Middle frontal gyrus (tissue), 1 donor: ENCODE data around the gene LIG1.

Experiments
- DNase-seq: peaks from one replicate; pipeline ENCODE4 v3.0.0-alpha.2; 2015; ENCODE audit warnings: low spot score; ENCODE audit errors: extremely low spot score

LIG1 gene

DNA sequence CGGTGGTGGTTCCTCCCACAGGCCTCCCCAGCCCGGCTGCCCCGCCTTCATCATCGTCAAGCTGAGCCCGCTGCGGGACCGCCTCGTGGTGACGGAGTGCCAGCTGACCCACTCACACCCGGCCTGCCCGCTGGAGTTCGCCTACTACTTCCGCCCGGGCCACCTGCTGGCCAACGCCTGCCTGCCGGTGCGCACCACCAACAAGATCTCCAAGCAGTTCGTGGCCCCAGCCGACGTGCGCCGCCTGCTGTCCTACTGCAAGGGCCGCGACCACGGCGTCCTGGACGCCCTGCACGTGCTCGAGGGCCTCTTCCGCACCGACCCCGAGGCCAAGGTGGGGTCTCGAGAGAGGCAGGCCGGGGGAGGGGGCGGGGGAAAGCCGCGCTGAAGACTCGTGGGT lies 12.3 kb upstream of the LIG1 start:
- DNase-seq: no peak

- no peak for DNase-seq
Observed at GRCh38 chr19:48181505-48181904, 11.4 kb upstream of the LIG1 start.

GRCh38 chr19:48176226-48176625 lies 6.1 kb upstream of the LIG1 start:
- DNase-seq: no peak

DNA sequence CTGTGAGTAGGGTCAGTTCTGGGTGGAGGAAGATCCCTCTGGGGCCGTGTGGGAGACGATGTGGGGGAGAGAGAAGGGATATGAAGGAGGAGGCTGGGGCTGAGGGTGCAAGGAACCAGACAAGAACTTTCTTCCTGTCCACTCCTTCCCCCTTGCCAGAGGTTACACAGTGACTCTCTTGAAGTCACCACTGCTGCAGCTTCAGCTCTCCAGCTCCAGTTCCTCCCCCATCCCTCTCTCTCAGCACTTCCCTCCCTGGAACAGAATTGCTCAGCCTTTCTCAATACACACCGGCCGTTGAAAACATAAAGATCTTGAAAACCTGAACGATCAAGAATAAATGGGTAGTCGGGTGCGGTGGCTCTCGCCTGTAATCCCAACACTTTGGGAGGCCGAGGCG lies 5.4 kb upstream of the LIG1 start:
- no peak for DNase-seq

DNA sequence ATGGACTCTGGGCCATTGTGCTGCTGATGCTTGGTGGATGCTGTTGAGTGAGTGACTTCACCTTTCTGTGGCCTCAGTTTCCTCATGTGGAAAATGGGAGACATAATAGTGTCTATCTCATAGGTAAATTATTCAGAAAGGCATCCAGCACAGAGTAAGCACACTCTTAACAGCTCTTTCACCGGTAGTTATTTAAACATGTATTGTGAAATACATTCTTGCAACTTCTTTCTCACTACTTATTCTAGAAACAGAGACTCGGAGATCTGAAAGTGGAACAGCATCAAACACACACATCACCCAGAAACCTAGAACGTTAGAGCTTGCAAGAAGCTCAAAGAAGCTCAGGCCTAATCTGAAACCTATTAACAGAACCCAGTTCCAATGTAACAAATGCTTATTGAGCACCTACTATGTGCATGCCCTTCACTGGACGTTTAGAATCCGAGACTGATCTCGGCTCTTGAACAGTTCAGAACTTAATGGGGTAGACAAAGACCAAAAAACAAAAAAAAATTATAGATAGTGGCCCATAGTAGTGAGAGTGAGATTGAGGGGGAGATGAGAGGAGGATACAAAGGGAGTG lies 4.4 kb upstream of the LIG1 start:
- DNase-seq: no peak

GRCh38 chr19:48171710-48172109 lies 1.6 kb upstream of the LIG1 start:
- DNase-seq: no peak

DNA sequence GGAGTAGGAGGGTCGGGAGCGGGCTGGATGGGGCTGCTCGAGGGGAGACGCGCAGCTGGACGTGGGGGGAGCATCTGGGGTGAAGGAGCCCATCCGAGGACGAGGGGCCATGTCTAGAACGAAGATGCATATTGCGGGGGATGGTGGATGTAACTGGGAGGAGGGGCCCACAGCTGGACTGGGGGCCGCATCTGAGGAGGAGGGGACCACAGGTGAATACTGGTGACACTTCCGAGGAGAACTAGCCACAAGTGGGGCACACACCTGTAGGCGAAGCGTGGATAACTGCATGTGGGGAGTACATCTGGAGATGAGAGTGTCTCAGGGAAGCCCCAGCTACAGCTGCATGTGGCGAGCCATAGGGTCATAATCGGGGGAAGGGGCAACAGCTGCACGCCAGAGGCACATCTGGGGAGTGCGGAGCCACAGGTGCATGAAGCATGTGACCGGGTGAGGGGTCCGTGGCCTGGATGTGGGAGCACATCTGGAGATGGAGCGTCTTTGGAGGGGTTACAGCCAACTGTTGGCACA lies 738 bp upstream of the LIG1 start:
- no peak for DNase-seq

GRCh38 chr19:48169578-48169938 lies 586 bp downstream of the LIG1 start:
- DNase-seq: no peak

DNA sequence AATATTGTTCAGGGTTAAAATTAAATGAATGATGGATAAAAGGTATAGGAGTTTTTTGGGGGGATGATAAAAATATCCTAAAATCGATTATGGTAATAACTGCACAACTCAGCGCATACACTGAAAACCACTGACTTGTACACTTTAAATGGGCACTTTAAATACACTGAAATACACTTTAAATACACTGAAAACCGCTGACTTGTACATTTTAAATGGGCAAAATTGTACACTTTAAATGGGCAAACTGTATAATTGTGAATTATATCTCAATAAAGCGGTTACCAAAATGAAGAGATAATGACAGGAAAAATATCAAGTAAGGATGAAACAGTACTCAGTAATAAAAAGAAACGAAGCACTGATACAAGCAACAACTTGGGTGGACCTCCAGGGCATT lies 1.5 kb downstream of the LIG1 start:
- DNase-seq: no peak

- no peak for DNase-seq
Observed at GRCh38 chr19:48158210-48158790, 11.8 kb downstream of the LIG1 start.

GRCh38 chr19:48154003-48154402 lies 16.1 kb downstream of the LIG1 start:
- DNase-seq: no peak

DNA sequence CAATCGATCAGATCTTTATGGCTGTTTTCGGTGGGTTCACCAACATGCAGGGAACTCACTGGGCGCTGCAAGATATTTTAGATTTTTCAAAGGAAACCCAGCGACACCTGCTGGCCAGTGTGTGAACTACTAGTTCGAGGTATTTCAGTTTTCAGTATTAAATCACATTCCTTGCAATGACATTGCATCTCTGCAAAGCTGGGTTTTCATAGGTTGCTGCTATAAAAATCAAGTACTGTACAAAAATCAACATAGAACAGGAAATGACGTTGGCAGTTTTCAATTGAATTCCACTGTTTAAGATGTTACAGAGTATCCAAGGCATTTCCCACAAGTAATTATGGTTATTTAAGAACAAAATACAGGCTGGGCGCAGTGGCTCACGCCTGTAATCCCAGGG lies 17.6 kb downstream of the LIG1 start:
- DNase-seq: peak; percentile 72

DNA sequence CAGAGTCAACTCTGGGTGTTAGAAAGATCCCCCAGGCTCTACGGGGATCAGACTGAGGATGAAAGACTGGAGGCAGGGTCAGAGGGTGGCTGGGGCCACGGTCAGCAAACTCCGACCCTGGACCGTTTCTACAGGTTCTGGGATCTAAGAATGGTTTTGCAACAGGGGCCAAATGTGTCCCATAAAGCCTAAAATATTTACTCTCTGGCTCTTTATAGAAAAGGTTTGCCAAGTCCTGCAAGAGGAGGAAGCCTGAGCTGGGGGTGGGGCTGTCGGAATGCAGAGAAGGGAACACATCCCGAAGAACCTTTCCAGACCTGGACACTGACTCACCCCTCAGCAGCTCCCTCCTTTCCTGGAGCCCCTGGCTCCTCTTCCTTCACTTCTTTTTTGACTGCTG lies 20.7 kb downstream of the LIG1 start:
- DNase-seq: no peak

GRCh38 chr19:48148576-48148975 lies 21.6 kb downstream of the LIG1 start:
- no peak for DNase-seq

DNA sequence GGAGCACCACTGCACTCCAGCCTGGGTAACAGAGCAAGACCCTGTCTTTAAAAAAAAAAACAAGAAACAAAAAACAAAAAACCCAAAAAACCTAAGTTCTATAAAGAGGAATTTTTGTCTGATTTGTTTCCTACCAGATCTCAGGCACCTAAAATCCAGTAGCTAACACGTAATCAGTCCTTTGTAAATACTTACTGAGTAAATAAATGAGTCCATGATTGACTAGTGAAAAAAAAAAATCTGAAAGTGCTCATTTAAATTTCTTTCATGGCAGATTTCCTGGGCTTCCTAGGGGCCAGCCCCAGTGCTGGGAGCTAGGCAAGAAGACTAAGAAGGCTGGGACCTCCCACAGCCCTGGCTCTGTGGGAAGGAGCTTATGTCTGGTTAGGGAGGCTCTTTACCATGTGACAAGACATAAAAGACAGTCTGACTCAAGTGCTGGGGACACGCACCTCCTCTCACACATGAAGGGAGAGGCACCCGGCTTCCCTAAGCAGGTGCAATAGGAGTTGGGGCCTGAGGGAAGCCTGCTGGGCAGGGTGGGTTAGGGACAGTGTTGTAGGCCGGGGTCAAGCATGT lies 22.5 kb downstream of the LIG1 start:
- DNase-seq: no peak

DNA sequence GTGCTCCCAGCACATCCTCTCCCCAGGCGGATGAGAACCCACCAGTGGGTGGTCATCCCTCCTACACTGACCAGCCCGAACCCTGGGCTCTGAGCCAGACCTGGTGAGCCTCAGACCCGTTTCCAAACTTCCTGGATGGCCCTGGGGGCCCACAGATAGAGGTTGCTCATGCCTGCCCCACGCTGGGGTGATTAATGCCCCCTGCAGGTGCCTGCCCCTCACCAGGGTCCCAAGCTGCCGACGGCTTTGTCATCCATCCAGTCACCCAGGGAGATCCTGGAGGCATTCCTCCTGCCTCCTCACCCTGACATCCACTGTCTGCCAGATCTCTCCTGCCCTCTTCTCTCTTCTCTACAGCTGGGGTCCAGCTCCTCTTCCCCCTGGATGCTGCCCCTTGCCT lies 31.1 kb downstream of the LIG1 start:
- no peak for DNase-seq

GRCh38 chr19:48137411-48137810 lies 32.7 kb downstream of the LIG1 start:
- no peak for DNase-seq

GRCh38 chr19:48136547-48136946 lies 33.6 kb downstream of the LIG1 start:
- no peak for DNase-seq

GRCh38 chr19:48135411-48135810 lies 34.7 kb downstream of the LIG1 start:
- DNase-seq: no peak

DNA sequence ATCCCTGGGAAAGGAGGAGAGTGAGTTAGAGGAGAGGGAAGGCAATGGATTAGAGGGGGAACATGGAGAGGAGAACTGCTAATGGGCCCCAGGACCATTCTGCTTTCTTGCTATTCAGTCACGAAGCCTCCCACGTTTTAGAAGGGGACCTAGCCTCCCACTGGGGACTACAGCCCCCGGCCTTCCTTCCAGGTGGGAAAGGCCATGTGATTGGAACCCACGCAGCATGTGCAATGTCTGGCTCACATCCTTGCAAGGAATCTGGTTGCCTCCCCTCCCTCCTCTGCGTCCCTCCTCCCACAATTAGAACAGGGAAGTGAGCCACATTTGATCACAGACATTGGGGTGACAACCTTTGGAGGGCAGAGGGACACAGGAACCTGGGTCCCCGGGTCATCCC lies 37.0 kb downstream of the LIG1 start:
- DNase-seq: no peak

DNA sequence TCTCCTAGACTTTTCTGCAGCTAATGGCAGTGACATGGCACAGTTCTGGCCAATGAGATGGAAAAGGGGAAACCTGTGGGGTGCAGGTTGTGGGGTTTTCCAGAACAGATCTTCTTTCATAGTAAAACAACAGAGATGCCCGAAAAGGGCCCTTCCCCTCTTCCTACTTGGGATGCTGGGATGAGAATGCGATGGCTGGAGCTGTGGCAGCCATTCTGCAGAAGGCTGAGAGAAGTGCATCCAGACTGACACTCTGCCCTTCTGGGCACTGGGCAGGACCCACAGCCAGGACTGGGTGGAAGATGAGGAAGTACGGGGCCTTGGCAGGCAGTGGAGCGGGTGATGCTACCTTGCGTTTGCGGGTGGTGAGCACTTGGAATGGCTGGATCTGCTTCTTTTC lies 42.6 kb downstream of the LIG1 start:
- DNase-seq: no peak

DNA sequence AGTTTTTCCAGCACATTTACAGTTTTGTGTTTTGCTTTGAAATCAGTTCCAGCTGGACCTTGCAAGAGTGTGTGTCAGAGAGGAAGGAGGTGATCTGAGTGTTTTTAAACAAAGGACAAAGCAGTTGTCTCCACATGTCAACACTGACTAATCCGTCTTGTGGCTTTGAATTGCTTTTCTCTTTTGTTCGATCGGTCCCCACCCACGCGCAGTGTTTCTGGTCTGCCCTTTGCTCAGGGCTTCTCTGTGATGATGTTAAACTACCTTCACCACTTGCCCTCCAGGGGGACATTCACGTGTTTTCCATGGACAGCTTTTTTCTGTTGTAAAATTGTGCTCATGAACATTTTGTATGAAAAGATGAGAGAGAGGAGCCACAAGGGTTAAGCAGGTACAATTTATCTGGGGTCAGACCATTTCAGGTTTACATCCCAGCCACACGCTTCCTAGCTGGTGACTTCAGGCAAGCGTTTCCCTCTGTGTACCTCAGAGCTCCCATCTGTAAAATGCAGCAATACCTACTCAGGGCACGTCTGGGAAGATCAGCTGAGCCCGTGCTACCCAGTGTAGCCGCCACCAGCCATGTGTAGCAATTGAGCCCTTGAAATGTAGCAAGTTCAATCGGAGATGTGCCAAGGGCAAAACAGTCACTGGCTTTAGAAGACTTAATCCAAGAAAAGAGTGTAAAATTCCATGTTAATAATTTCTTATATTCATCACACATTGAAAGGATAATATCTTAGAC lies 46.1 kb downstream of the LIG1 start:
- no peak for DNase-seq

DNA sequence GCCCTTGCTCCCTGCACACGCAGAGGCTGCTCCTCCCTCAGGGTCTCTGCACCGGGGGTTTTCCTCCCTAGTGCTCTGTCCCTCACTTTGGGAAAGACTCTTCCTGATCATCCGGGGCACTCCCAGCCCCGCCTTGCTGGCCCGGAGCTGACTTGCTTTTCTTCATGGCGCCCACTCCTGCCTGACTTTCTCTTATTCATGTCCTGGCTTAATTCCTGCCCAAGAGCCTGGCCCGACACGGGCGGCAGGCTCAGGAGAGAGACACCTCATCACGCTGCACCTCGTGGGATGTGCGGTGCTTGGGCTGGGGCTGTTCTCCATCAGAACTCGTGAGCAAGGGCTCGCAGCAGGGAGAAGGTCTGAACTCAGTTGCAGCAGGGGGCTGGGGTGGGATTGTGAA lies 47.7 kb downstream of the LIG1 start:
- DNase-seq: no peak
